HG02642 (cell line): ENCODE measurements around the gene PLRG1.

Experiments
- ATAC-seq: cut with Tn5 transposase; IDR thresholded peaks from one replicate; pipeline ENCODE4 v1.9.1; 2021; ENCODE audit warnings: mild to moderate bottlenecking; ENCODE audit not compliant: unreplicated experiment, poor library complexity

PLRG1 gene

DNA sequence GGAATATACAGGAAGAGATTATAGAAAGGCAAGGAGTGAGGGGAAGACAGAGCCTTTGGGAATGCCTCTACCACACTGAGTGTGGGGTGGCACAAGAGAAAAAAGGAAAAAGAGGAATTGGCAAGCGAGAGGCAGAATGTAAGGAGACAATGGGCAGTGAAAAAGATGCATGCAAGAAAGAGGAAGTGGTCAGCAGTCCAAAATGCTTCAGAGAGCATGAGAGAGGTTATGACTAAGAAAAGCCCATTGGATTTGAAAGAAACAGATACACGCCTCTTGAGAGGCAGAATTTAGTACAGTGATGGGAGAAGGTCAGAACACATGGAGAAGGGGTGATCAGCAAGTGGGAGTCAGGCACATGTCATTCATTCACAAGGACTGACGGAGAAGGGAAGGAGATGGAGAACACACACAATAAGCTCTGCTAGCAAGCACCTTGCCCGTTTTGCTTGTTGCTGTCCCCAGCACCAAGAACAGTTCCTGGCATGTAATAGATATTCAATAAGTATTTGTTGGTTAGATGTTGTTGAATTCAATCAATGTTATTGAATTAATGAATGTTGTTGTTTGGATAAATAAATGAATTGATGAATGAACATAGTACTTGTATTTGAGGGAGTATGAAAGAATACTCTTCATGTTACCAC lies 65.0 kb downstream of the PLRG1 start:
- ATAC-seq: peak; percentile 97
